LHCN-M2 (cell line): Measurements from ENCODE around the gene SRGAP2B. TPM values are rescaled to one million over a fixed set of nuclear protein-coding genes. Genes with fewer than 3 reads are reported as not detected.
"Not testable (repeated sequence)": the region's sequence is repeated elsewhere in the genome, so short reads cannot be mapped to it uniquely, and the experiment has no call there.

ENCODE experiments used
- DNase-seq: peaks from one replicate; pipeline ENCODE4 v3.0.0-alpha.2; 2012; ENCODE audit warnings: low read depth
- total RNA-seq: library from RNA; depleted of rRNA; stranded (reverse); fragments of >200 nt; gene quantifications from 2 replicates; pipeline ENCODE4 v1.2.3, GENCODE V29; 2014

SRGAP2B gene
- total RNA-seq, 1 experiment from 2014 or later = 25.2 TPM

DNA sequence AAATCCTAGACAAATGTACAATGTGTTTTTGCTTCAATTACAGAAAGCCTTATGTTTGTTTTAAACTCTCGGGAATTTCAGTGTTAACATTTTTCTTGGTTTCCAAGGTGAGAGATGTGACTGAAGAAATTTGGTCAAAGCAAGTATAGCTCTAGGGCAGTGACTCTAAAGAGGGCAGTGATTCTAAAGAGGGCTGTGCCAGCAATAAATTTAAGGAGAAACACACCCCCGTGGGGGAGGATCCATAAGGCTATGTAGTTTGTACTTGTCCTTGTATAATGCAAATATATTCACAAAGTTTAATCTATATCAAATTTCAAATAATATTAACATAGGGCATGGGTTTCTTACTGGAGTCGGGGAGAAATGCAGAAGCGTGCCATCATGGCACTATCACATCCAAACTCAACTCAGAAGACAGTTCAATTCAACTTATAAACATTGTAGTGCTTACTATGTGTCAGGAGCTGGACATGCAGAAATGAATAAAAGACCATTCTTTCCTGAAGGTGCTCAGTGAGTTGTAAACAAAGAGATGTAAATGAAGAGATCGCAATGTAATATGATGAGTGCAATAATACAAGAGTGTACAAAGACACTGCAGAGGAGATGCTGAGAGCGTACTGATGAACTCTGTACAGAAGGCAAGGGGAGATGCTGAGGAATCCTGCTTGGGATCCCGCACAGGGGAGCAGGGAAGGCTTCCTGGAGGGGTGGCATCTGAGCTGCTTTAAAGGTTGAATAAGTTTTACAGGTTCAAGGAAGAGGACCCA, 12.5 kb downstream of the SRGAP2B start:
- not testable (repeated sequence) for DNase-seq

DNA sequence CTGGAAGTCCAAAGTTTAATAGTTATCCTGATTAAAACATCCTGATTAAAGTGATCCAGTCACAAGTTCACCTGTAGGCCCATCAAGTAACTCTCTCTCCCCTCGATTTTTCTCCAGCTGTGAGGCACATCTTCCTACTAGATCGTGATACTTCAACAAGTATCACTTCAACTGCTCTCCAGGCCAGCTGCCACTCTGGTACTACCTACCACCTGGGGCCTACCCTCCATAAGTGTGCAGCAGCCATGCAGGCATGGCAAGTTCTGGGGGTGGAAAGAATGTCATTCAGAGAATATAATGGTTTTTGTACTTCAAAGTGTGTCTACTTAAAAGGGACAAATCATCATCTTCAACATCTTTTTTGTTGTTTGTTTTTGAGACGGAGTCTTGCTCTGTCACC, 14.9 kb downstream of the SRGAP2B start:
- not testable (repeated sequence) for DNase-seq

DNA sequence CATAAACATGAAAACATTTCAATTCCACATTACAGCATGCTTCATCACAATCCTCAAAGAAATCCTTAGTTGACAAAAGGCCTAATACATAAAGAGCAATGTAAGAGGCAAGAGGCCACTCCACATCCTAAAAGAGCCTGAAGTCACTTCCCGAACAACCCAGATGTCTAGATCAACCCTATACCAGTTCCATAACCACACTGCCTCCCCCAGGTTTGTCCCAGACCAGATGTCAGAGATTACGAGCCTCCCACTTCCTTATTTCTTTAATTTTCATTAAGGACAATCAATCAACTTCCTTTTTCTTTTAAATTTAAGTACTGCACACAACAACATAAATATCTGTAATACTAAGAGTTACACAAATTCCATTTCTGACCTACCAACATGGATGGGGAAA, 15.4 kb downstream of the SRGAP2B start:
- DNase-seq = not testable (repeated sequence)

DNA sequence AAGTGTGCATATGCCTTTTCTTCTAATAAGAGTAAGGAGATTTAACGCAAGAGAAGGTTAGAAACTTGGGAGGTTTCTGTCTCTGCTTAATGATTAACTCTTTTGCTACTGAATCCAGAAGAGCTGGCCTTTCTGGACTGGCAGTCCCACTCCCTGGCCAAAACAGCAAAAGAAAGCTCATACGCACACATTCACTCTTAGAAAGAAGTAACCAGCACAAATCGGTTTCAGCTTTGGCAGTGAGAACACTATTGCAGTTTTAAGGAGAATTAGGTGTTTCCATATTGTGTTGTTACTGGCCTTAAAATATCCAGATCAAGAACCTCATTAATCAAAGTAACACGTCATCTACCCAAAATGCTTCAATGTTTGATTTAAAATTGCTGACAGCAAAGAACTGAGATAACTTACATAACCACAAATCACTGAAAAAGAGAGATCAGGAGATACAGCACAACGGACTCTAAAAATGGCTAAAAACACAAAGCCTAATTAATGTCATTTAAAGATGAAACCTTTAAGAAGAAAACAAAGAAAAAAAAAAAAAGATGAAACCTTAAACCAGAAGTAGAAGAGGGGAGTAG, 16.2 kb downstream of the SRGAP2B start:
- DNase-seq = not testable (repeated sequence)

DNA sequence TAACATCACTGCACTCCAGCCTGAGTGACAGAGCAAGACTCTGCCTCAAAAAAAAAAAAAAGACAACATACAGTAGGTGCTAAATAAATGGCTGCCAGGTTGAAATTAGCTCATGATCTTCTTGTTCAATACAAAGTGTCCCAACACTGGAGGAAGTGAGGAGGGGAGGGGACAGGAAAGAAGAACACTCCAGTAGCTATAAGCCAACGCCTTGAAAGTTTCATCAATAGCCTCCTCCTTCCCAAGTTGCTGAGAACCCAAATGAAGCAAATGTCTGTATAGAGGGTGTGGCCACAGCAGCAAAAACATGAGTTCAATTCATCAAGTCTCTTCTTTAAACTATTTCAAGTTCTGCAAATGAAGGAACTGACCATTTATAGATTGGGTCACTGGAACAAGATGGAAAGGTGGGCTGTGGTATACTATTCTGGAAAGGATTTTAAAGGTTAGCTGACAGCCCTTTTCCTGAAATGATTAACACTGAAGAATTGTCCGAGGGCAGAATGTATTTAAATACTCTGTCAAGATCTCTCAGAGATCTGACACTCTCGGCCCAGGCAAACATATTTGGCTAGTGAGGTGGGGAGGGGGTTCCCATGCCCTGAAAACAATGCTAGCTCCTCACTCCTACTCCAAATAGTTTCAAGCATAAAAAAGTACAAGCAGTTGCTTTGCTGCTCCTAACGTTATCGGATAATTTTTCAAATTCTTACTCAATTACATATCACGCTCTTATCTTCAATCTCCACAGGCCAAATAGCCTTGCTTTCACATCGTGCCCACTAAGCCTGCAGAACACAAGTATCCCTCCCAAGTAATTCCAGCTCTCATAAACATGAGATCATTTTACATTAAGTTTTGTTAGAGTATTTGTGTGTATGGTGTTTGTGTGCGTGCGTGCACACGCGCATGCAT, 17.0 kb downstream of the SRGAP2B start:
- DNase-seq = not testable (repeated sequence)

DNA sequence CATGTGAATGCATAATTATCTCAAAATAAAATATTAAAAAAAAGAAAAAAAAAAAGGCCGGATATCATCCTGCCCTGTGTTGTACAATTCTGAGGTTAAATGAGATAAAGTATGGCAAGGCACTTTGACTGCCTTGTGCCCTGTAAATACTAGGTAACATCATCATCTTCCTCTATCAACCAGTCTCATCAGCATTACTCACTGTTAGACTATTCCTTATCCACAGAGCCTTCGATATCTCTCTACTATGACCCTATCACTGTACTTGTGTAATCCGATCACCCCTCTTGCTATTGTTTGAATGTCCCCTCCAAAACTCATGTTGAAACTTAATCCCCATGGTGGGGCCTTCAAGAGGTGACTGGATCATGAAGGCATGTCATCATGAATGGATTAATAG, 18.3 kb downstream of the SRGAP2B start:
- DNase-seq = not testable (repeated sequence)

DNA sequence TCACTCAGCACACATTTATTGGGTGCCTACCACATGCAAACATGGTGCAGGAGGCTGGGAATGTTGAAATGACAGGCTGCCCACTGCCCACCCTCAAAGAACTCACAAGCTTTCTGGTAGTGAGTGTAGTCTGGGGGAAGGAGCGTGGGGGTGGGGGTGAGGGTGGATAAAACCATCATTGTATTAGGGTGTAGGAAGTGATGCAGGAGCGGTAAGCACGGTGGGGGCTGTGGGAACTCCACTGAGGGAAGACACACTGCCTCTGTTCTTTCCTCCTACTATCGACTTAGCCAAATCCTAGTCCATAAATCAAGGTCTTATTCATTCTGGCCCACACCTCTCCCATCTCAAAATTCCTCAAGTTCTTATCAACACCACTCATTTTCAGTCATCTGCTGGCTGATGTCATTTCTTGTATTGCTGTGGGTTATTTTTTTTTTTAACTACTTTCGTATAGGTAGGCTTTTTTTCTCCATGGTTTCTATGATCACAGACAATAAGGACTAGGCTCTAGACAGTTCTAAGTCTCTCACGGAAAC, 21.0 kb downstream of the SRGAP2B start:
- DNase-seq = not testable (repeated sequence)

DNA sequence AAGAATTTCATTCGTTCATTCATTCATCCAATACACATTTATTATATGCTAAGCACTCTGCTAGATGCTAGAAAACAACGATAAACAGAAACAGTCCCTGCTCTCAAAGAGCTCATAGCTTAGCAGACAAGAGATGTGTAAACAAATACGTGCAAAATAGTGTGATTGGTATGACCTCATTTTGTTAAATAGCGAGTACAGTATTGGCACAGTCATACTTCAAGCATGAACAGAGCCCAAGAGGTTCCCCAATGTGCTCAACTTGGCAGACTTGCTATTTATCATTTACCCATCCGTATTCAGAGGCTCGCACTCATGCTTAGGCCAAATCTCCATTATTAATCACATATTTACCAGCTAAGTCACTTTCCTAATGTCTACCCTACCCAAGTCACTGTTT, 23.6 kb downstream of the SRGAP2B start:
- not testable (repeated sequence) for DNase-seq

DNA sequence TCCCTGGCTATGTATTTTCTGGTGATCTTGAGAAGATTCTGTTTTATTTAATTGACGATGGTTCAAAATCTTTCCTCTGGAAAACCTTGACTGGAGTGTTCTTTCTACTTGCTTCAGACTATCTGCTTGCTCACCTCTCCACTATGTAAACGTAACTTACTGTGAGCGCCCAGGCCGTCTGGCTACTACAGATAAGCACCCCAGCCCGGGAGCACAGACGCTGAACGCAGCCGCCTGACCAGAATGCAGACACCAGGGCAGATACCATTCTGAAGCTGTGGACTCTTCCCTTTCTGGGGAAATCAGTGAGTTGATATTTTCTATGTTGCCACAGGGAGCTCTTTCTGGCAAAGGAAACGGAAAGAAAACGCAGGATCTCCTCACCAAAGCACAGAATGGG, 28.6 kb downstream of the SRGAP2B start:
- not testable (repeated sequence) for DNase-seq

DNA sequence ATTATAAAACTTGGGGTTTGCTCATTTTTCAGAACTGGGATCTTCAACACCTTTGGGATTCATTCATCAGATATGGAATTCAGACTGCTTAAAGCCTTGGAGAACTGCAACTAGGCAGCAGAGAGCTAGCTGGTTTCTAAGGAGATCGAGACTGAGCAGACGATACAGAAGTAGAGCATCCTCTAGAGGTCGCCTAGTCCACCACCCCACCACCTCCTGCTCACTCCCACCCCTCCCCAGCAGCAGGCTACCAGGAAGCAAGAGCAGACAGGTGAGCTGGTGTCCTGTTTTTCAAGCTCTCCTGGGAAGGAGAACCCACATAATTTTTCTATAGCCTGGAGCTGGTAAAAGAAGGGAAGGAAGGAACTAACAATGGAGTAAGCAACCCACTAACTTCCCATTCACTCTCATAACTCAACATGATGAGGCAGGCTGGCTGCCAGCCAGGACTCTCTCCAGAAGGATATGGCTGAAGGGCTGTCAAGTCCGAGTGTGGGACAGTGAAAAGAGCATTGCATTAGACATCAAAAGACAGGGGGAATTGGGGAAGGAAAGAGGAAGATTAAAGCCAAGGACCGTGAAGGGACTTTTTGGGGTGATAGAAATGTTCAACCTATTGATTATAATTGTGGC, 29.8 kb downstream of the SRGAP2B start:
- not testable (repeated sequence) for DNase-seq

DNA sequence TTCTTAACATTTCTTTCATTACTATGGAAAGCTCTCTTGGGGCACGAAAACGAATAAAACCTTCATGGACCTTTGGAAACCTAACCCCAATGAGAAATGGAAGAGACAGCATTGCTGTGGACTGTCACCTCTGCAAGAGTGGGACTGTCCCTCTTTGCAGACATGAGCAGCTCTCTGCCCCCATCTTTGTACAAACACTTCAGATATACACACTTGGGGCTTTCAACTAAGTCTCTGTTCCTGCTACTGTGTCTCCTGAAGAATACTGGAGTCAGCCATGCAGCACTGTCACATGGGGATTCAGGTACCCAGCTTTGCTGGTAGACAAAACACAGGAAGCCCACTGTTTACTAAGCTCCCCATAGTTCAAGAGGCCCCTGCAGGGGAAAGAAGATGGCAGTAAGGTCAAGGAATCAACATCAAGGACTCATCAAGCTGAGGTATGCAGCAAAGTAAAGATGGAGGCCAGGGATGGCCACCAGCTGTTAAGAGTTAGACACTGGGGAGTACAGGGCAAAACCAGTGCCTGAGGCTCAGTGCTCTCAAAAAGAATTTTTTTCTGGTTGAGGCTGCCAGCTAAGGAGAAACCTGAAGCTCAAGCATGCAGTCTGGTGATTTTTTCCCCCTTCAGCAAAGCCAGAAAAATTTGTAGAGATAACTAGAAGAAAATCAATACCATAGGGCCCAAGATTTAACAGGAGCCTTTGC, 31.0 kb downstream of the SRGAP2B start:
- DNase-seq = not testable (repeated sequence)

DNA sequence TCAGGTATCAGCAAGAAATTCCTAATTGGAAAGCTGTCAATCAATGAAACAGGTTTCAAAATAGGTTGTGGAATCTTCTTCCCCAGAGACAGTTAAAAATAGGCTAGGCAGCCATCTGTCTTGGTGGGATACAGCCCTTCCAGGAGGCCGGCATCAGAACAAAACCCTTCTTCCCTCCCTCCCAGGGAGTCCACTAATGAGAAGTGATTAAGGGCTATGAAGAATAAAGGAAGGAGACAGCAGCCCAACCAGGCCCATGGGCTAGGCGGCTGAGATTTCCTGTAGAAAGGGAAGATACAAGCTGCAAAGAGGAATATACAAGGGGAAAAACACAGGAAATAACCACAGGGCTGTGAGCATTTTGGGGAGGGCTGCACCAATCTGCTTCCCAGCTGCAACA, 31.8 kb downstream of the SRGAP2B start:
- not testable (repeated sequence) for DNase-seq

DNA sequence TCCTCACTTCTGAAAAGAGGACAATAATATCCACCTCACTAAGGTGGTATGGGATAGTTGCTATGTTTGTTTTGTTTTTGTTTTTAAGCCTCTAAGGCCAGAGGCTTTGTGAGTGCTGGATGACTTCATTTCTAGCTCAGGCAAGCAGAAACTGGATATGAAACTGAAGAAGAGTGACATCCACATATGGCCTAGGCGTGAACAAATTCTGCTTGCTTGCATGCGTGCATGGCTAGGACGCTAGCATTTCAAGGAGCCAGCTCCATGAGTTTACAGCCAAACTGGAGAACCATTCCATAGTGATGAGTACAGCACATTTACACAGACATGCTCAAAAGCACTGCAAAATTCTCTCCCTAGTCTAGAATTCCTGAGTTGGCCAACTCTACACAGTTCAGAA, 36.9 kb downstream of the SRGAP2B start:
- DNase-seq = not testable (repeated sequence)

DNA sequence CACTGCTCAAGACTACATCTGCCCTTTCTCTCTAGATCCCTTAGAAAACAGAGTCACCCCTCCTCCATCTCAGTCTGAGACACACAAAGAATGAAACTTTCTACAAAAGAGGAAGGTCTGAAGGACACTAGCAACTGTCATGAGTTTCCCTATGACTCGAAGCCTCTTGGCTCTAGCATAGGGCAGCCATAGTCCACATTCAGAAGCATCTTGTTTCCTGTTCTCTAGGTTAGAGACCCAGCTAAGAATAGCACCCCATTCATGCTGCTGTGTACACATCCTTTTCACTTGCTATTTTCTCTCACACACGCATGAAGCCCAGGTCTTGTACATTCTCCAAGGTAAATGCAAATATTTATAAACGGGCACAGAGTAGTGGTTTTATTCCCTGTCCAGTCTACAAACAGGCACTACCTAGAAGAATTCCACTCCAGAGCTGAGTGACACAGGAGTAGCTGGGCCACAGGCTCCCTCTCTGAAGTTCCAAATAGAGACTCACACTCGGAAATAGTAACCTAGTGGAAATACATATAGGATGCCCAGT, 39.8 kb downstream of the SRGAP2B start:
- not testable (repeated sequence) for DNase-seq

DNA sequence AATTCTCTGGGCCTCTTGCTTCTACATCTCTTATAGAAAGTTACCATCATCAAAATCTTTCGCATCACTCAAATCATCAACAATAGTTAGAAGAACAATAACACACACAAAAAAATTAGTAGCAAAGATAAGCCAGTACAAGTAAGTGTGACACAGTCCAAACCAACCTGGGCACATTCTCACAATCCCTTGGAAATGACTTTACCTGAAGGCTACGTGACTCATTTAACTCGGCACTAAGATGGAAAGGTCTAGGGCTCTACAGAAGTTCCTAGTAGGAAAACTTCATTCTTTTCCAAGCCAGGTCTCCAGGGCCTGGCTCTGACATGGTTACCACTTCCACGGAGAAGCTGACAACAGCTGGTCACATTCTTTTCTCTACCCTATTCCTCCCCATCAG, 41.7 kb downstream of the SRGAP2B start:
- not testable (repeated sequence) for DNase-seq

DNA sequence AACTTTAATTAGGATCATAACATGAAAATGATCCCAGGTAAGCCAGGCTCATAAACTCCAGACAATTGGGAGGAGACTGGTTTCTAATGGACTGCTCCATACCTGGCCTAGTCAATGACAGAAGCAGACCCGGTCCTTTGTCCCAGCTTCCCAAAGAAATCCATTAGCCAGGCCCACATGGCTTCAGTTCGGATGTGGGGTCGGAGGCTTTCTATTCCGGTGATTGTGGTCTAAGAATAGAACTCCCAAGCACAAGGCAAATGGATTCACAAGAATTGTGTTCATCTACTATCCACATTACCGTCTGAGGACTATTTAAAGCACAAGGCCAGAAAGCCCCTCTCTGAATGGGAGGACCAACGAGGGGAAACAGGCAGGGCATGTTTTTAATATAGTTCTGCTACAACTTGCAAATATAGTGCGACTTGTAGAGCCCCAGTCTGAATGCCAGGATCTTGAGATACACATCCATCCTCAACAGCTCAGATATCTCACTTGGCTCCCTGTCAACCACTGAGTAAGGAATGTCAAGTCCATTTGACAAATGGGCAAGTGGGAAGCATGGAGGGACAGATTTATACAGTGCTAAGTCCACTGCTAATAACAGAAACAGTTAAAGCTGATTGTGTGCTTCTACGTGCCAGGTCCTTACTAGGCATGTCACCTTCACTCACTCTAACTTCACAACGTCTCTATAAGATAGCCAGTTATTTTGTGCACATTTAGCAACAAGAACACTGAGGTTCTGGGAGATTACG, 42.9 kb downstream of the SRGAP2B start:
- not testable (repeated sequence) for DNase-seq

DNA sequence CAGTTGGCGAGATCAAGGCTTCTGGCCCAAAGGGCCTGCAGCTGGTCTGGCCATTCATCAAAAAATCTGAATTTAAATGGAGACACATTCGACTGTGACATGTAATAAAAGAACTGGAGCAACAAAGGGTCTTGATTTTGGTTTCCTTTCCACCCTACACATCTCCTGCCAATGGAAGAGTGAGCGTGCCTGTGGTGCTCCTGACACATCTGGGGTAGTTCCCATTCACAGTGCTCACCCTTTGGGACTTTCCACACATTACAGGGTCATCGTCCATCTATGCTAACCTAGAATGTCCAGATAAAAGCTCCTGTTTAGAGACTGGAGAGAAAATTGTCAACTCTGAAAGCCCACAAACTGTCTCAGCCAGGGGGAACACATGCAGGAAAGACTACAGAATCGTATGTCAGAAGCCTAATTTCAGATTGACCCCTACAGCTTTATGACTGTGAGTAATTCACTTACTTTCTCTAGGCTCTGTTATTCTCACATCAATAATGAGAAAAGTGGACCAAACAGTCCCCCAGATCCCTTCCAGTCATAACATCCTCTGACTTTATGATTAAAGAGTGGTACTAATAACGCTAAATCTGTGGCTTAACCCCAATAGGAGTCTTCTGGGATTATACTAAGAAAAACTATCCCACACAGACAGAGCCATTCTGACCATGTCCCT, 46.8 kb downstream of the SRGAP2B start:
- not testable (repeated sequence) for DNase-seq

DNA sequence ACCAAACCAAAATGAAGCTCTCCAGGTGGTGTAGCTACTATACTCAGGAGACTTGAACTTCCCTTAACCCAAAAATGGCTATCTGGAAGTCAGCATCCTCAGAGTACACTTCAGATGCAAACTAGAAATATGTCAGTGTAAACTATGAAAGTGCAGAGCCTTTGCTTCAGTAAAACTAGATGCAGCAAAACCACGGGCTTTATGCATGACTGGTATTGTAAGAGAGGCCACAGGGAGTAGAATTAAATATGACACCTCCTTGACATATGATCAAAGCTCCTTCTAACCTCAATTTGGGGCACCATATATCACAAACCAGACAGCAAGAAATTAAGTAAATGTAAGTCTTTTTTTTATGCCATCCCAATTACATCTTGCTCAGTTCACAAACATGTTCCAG, 47.6 kb downstream of the SRGAP2B start:
- not testable (repeated sequence) for DNase-seq
